Retinal pigment epithelial cell (primary cell): ENCODE results near the gene EEF1AKMT2.

ENCODE experiments used
- DNase-seq: peaks from one replicate; pipeline ENCODE4 v3.0.0-alpha.2; 2010; ENCODE audit warnings: low read depth
- H3K4me3 ChIP-seq: 2 replicates; pipeline ENCODE4 v1.5.1; 2011; ENCODE audit warnings: mild to moderate bottlenecking, low read length, control low read depth, moderate library complexity
- CTCF ChIP-seq: conservative IDR thresholded peaks from 2 replicates; pipeline ENCODE4 v1.5.1; 2011; ENCODE audit warnings: low read depth, low read length, control low read depth, inconsistent platforms

EEF1AKMT2 gene

GRCh38 chr10:124717911-124718741 is 73.6 kb downstream of the EEF1AKMT2 start:
- H3K4me3 ChIP-seq, result no peak overlapping the region
- no peak for TF ChIP-seq CTCF
- DNase-seq, result peak; percentile 64

DNA sequence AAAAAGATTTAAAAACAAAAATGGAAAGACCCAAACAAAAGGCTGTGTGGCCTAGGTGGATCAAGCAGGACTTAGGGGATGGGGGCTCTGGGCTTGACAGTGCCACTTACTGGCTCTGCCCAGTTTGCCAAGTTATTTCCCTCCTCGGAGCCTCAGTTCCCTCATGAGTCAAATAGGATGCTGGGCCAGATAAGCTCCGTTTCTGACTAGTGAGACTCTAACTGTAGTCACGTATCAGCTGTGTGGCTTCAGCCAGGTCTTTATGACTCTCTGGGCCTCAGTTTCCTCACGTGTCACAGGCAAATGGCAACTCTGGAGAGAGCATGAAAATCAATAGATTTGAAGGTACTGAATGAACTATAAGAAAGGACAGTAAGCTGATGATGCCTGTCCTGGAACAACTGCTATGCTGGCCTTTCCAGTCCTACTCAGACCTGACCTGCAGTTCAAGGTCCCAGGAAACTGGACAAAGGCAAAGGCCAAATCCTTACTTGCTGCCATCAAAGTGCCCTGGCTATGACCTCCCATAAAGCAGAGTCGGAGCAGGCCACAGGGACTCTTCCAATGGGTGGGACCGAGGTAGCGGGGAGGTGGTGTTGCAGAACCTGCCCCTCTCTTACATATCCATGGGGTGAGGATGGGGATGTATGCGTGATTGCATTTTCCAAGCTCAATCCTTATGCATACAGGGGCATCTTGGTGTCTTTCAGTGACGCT is 74.5 kb downstream of the EEF1AKMT2 start:
- TF ChIP-seq CTCF, result no peak
- H3K4me3 ChIP-seq, result no peak overlapping the region
- no peak for DNase-seq

DNA sequence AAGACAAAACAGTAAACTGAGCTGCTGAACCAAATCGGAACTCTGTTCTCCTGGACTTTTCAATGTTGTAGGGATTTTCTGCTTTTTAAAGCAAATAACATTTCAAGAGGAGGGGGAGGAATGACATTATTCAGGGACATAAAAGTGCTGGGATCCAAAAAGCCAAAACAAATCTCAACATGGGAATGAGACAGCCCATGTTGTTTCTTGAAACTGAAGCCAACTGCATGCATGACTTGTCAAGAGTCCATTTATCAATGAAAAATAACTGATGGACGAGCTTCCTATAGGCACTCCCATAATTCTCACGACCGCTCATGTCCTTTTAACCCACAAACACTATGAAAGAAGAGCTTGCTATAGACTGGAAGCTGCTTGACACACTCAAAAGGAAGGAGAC is 75.3 kb downstream of the EEF1AKMT2 start:
- no peak overlapping the region for H3K4me3 ChIP-seq
- DNase-seq, result no peak
- TF ChIP-seq CTCF, result no peak

- TF ChIP-seq CTCF, result no peak
- H3K4me3 ChIP-seq, result no peak overlapping the region
- no peak for DNase-seq
Observed at GRCh38 chr10:124715439-124715838, 76.2 kb downstream of the EEF1AKMT2 start.

- no peak overlapping the region for H3K4me3 ChIP-seq
- DNase-seq, result no peak
- TF ChIP-seq CTCF, result no peak
Observed at GRCh38 chr10:124713679-124714255, 77.9 kb downstream of the EEF1AKMT2 start.

DNA sequence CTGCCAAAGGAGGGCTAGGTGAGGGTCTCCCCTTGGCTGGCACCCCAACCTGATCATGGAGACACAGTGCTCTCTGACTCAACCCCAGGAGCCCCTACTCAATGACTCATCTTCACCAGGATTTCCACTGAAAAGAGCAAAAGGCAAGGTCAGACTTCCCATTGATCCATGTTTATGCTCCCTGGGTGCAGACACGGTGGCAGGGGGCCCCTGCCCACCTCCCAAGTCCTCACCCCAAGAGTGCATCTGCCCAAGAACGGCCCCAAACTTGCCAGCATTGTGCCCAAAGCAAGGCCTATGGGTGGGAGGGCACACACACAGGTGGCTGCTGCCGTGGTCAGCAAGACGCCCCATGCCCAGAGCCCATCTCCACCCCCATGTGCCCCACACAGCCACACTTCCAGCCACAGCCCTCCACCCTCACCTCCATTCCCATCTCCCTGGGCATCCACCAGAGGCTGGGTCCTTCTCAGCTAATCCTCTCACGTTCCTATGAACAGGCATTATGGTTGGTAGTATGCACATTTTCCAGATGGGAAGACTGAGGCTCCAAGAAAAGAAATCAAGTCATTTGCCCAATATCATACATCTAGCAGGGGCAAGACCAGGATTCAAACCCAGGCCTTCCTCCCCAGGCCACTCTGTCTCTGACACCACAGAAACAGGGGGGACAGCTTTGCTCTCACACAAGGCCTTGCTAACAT is 78.8 kb downstream of the EEF1AKMT2 start:
- no peak for TF ChIP-seq CTCF
- no peak overlapping the region for H3K4me3 ChIP-seq
- no peak for DNase-seq
